Stimulated activated CD4-positive, alpha-beta T cell treated with anti-CD3 and anti-CD28 coated beads, Interleukin-2, amount 100 ng/mL, for 24 hours (primary cell): ENCODE data around the gene CCNB1.
"Not testable (repeated sequence)": the region's sequence is repeated elsewhere in the genome, so short reads cannot be mapped to it uniquely, and the experiment has no call there.

Source experiments
- DNase-seq, 2 donors: peaks; one replicate each; pipeline ENCODE4 v3.0.0-alpha.2; 2020

CCNB1 gene

GRCh38 chr5:69187342-69187741 is 20.4 kb downstream of the CCNB1 start:
- DNase-seq: no peak

GRCh38 chr5:69188811-69189161 is 21.8 kb downstream of the CCNB1 start:
- no peak for DNase-seq

- peak; percentile 94 for DNase-seq
These were observed 22.5 kb downstream of the CCNB1 start, which contains the start of gene CENPH for GRCh38 chr5:69189162-69190086. Gene CENPH, plus strand, starts transcription at chr5:69189583. Its CDS starts 52 bp downstream, at chr5:69189635.

GRCh38 chr5:69202497-69202896 is 35.5 kb downstream of the CCNB1 start:
- no peak for DNase-seq

GRCh38 chr5:69206528-69207190 is 39.7 kb downstream of the CCNB1 start:
- DNase-seq: no peak

- no peak for DNase-seq
These were observed 42.7 kb downstream of the CCNB1 start for GRCh38 chr5:69209602-69210001.

- DNase-seq: no peak
These were observed 44.2 kb downstream of the CCNB1 start for GRCh38 chr5:69211200-69211599.

- DNase-seq: no peak
These were observed 45.1 kb downstream of the CCNB1 start for GRCh38 chr5:69212022-69212421.

- DNase-seq: no peak
These were observed 46.7 kb downstream of the CCNB1 start for GRCh38 chr5:69213513-69214215.

- DNase-seq: no peak
These were observed 50.2 kb downstream of the CCNB1 start for GRCh38 chr5:69217151-69217511.

- peak; percentile 92 to 97 for DNase-seq
These were observed 50.9 kb downstream of the CCNB1 start for GRCh38 chr5:69217548-69218526.

- no peak for DNase-seq
These were observed 53.0 kb downstream of the CCNB1 start for GRCh38 chr5:69219939-69220338.

GRCh38 chr5:69220371-69220770 is 53.4 kb downstream of the CCNB1 start:
- DNase-seq: not testable (repeated sequence)

- not testable (repeated sequence) for DNase-seq
These were observed 53.9 kb downstream of the CCNB1 start for GRCh38 chr5:69220833-69221232.

- no peak for DNase-seq
These were observed 57.6 kb downstream of the CCNB1 start for GRCh38 chr5:69224520-69224919.

- no peak for DNase-seq
These were observed 58.9 kb downstream of the CCNB1 start for GRCh38 chr5:69225860-69226259.
